Cardiac muscle cell (in vitro differentiated cells and primary cell): ENCODE results near the gene RYR3. TPM values are rescaled to one million over a fixed set of nuclear protein-coding genes. Genes with fewer than 3 reads are reported as not detected.
A peak's percentile ranks its signal among the peaks of the same experiment; 100 is the strongest.

Experiments used
- DNase-seq, 2 donors: peaks; one replicate each; pipeline versions ENCODE4 v3.0.0 to v3.0.0-alpha.2; 2010 to 2017; ENCODE audit warnings: low read depth in 1 of 2, low spot score in 1 of 2
- H3K27ac ChIP-seq: fragments of 200-600 bp; sonication (generic); 2 replicates; pipeline ENCODE4 v1.5.1; 2016
- H3K27me3 ChIP-seq: fragments of 200-600 bp; sonication (generic); 2 replicates; pipeline ENCODE4 v1.6.0; 2016; ENCODE audit warnings: control low read depth
- H3K36me3 ChIP-seq: fragments of 200-600 bp; sonication (generic); 2 replicates; pipeline ENCODE4 v1.5.1; 2016; ENCODE audit warnings: control low read depth
- H3K4me1 ChIP-seq: fragments of 200-600 bp; sonication (generic); 2 replicates; pipeline ENCODE4 v1.8.1; 2017; ENCODE audit warnings: low read depth, mild to moderate bottlenecking, mixed run types
- H3K4me3 ChIP-seq: fragments of 200-600 bp; sonication (generic); 2 replicates; pipeline ENCODE4 v1.5.1; 2016; ENCODE audit warnings: mild to moderate bottlenecking
- H3K9me3 ChIP-seq: fragments of 200-600 bp; sonication (generic); 2 replicates; pipeline ENCODE4 v1.5.1; 2017; ENCODE audit warnings: low read depth, mild to moderate bottlenecking, control low read depth
- polyA plus RNA-seq: library from polyadenylated mRNA; unstranded; fragments of >200 nt; fragmentation: Nextera tagmentation; extraction: Ambion mirVana; gene quantifications from 2 replicates; pipeline ENCODE4 v1.2.1, GENCODE V29; 2016
- total RNA-seq: library from RNA; depleted of rRNA; stranded (reverse); fragments of >200 nt; gene quantifications from 2 replicates; pipeline ENCODE4 v1.2.3, GENCODE V29; 2016
- TF ChIP-seq, protein P1 (sequence below): IDR thresholded peaks from 2 replicates; pipeline ENCODE4 v1.5.1; 2012; ENCODE audit warnings: low read depth, mild to moderate bottlenecking, low read length

Gene RYR3
- total RNA-seq (0.39 and 0.42 TPM in 2 replicates), polyA plus RNA-seq (0.54 and 0.72 TPM in 2 replicates)

DNA sequence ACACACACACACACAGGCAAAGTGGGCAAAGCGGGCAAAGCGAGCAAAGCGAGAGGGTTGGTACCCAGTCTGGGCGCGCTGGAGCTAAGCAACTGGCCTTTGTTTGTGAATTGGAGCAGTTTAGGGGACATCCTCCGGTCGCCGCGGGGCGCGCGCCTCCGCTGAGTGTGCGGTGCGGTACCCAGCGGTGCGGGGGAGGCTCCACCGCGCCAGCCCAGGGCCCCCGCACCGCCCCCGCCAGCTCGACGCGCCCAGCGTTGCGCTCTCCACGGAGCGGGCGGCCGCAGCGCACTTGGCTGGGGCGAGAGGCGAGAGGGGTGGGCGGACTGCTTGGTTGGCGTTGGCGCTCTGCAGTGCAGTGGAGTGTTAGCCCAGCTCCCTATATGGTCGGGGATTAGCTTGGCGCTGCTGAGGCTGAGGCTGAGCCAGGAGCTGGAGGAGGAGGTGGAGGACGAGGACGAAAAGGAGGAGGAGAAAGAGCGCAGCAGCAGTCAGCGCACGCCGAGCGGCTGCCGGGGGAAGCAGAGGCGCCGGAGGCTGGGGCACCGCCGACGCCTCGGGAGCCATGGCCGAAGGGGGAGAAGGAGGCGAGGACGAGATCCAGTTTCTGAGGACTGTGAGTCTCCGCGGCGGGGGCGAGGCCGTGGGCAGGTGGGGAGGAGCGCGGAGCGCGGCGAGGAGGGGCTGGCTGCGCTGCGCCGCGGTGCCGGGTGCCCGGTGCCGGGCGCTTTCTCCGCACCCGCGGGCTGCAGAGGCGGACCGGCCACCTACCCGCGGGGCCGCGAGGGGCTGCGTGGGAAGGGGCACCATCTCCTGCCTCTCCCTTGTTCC, at the start of gene RYR3:
Gene RYR3, plus strand, starts transcription at position 487 of the 831 bp plus-strand sequence. Its CDS starts 79 bp downstream, at position 566.
- no peaks in the 10 kb centered on the region for H3K4me1 ChIP-seq
- H3K4me3 ChIP-seq, result peak within 1 kb of the TSS; percentile 45
- H3K27me3 ChIP-seq, result peaks cover 57% of the 10 kb centered on the region
- no peaks in the 10 kb centered on the region for H3K9me3 ChIP-seq
- TF ChIP-seq, protein P1, sequence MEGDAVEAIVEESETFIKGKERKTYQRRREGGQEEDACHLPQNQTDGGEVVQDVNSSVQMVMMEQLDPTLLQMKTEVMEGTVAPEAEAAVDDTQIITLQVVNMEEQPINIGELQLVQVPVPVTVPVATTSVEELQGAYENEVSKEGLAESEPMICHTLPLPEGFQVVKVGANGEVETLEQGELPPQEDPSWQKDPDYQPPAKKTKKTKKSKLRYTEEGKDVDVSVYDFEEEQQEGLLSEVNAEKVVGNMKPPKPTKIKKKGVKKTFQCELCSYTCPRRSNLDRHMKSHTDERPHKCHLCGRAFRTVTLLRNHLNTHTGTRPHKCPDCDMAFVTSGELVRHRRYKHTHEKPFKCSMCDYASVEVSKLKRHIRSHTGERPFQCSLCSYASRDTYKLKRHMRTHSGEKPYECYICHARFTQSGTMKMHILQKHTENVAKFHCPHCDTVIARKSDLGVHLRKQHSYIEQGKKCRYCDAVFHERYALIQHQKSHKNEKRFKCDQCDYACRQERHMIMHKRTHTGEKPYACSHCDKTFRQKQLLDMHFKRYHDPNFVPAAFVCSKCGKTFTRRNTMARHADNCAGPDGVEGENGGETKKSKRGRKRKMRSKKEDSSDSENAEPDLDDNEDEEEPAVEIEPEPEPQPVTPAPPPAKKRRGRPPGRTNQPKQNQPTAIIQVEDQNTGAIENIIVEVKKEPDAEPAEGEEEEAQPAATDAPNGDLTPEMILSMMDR, result no peak
- H3K27ac ChIP-seq, result no peak within 1 kb of the TSS
- H3K36me3 ChIP-seq, result no peaks in the 10 kb centered on the region
- DNase-seq, result peak; percentile 30 to 77

DNA sequence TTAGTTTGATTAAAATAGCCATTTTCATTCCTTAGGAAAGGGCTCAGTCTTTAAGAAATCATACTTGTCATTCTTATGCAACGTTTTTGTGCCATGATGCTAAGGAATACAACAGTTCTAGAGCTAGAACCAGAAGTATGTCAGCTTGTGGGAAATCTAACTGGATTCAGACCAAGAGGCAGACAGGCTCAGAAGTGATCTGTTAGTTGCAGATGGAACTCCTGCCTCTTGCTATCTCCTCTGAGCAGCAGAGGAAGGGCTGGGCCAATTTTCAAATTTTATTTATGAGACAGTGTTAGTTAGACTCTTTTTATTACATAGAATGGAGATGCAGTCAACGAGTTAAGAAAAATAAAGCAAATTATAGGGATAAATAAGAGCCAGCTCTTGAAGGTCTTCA, 48.5 kb upstream of the RYR3 start:
- no peaks in the 10 kb centered on the region for H3K4me1 ChIP-seq
- TF ChIP-seq, protein P1, result no peak
- H3K4me3 ChIP-seq, result no peak overlapping the region
- no peak overlapping the region for H3K27ac ChIP-seq
- no peaks in the 10 kb centered on the region for H3K36me3 ChIP-seq
- no peaks in the 10 kb centered on the region for H3K27me3 ChIP-seq
- H3K9me3 ChIP-seq, result no peaks in the 10 kb centered on the region
- DNase-seq, result no peak

DNA sequence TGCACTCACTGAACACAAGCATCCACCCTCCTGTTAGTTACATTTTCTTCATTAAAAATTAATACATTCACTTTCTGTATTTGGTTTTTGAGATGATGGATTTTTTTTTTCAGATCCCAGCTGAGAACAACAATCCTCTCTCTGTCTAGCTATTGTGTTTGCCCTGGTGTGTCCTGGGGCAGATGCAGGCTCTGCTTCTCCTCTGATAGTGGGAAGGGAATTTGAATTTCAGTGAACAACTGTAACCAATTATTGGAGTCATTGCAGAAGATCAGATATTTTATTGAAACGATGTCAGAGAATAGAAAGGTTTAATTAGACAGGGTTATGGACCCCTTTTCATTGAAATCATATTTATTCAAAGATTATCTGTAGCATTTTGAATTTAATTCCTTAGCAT, 33.1 kb upstream of the RYR3 start:
- Histone ChIP-seq H3K4me3 (no peak overlapping the region), H3K9me3 (no peaks in the 10 kb centered on the region), H3K27ac (no peak overlapping the region), H3K27me3 (no peaks in the 10 kb centered on the region), H3K36me3 (no peaks in the 10 kb centered on the region), H3K4me1 (no peaks in the 10 kb centered on the region)
- no peak for DNase-seq
- TF ChIP-seq, protein P1, result no peak

DNA sequence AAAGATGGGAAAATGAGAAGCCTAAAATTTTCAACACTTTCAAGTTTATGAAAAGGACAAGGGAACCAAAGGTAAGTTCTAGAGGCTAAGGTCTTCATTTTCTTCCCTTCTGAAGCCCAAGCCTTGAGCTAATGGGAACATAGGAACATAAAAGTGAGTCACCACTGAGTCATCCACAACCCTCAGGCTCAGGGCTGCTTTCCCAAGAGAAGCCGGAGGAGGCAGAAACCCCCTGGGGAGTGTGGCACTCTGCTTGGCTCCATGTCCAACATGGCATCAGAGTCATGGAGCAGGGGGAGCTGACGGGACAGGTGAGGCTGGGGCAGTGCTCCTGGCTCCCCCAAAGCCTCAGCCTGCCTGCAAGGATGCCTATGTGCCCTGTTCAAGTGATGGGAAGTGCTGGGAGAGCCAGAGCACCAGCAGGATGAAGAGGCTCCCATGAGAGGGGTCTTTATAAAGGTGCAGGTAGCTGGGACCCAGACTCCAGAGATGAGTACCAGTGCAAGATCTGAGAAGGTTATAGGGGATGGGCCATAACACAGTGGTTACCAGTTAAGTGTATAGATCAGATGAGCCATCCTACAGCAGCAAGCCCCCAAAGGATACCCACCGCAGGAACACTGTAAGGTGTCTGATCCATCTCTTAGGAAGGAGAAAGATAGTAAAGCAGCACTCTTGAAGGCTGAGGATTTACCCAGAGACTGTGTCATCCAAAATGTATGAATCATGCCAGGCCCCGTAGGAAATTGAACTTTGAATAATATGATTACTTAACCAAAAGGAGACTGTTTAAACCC, 31.8 kb upstream of the RYR3 start:
- Histone ChIP-seq H3K27ac (no peak overlapping the region), H3K4me3 (no peak overlapping the region)

GRCh38 chr15:33279613-33280205, 31.1 kb upstream of the RYR3 start:
- Histone ChIP-seq H3K4me1 (no peaks in the 10 kb centered on the region), H3K4me3 (no peak overlapping the region), H3K36me3 (no peaks in the 10 kb centered on the region), H3K9me3 (no peaks in the 10 kb centered on the region), H3K27me3 (no peaks in the 10 kb centered on the region), H3K27ac (no peak overlapping the region)
- TF ChIP-seq, protein P1, result no peak
- no peak for DNase-seq

More for the DNA sequence above, 31.8 kb upstream of the RYR3 start:
- Histone ChIP-seq H3K36me3 (no peaks in the 10 kb centered on the region), H3K9me3 (no peaks in the 10 kb centered on the region), H3K4me1 (no peaks in the 10 kb centered on the region), H3K27me3 (no peaks in the 10 kb centered on the region)
- peak in 1 of 2 donors; percentile 81 for DNase-seq
- TF ChIP-seq, protein P1, result no peak
